ENCODE results near the gene CGNL1.

Gene CGNL1

GRCh38 chr15:57446393-57446792 is 70.1 kb downstream of the CGNL1 start:
- in situ Hi-C loops (cut with MboI; ENCODE audit: low pct_unique_long_range_greater_than_20kb, low sequenced_read_pairs, unreplicated experiment), result no loop called here
- no peak for TF ChIP-seq CTCF (IDR thresholded peaks at IDR 0.05; ENCODE audit: extremely low read depth, insufficient read depth, missing control alignments)
- DNase-seq (ENCODE audit: low spot score), result no peak

GRCh38 chr15:57451555-57451954 is 75.2 kb downstream of the CGNL1 start:
- TF ChIP-seq CTCF (IDR thresholded peaks at IDR 0.05; ENCODE audit: extremely low read depth, insufficient read depth, missing control alignments), result no peak
- in situ Hi-C loops (cut with MboI; ENCODE audit: low pct_unique_long_range_greater_than_20kb, low sequenced_read_pairs, unreplicated experiment), result no loop called here
- no peak for DNase-seq (ENCODE audit: low spot score)

- in situ Hi-C loops (cut with MboI; ENCODE audit: low pct_unique_long_range_greater_than_20kb, low sequenced_read_pairs, unreplicated experiment), result no loop called here
- TF ChIP-seq CTCF (IDR thresholded peaks at IDR 0.05; ENCODE audit: extremely low read depth, insufficient read depth, missing control alignments), result no peak
- no peak for DNase-seq (ENCODE audit: low spot score)
Observed at GRCh38 chr15:57452090-57452754, 75.9 kb downstream of the CGNL1 start.

- in situ Hi-C loops (cut with MboI; ENCODE audit: low pct_unique_long_range_greater_than_20kb, low sequenced_read_pairs, unreplicated experiment), result no loop called here
- DNase-seq (ENCODE audit: low spot score), result no peak
- no peak for TF ChIP-seq CTCF (IDR thresholded peaks at IDR 0.05; ENCODE audit: extremely low read depth, insufficient read depth, missing control alignments)
Observed at GRCh38 chr15:57455929-57456328, 79.6 kb downstream of the CGNL1 start.

GRCh38 chr15:57456559-57456958 is 80.3 kb downstream of the CGNL1 start:
- no peak for DNase-seq (ENCODE audit: low spot score)
- no peak for TF ChIP-seq CTCF (IDR thresholded peaks at IDR 0.05; ENCODE audit: extremely low read depth, insufficient read depth, missing control alignments)
- in situ Hi-C loops (cut with MboI; ENCODE audit: low pct_unique_long_range_greater_than_20kb, low sequenced_read_pairs, unreplicated experiment), result no loop called here

- DNase-seq (ENCODE audit: low spot score), result no peak
- in situ Hi-C loops (cut with MboI; ENCODE audit: low pct_unique_long_range_greater_than_20kb, low sequenced_read_pairs, unreplicated experiment), result no loop called here
- TF ChIP-seq CTCF (IDR thresholded peaks at IDR 0.05; ENCODE audit: extremely low read depth, insufficient read depth, missing control alignments), result no peak
Observed at GRCh38 chr15:57457726-57458125, 81.4 kb downstream of the CGNL1 start.
